WERI-Rb-1 (cell line): ENCODE data around the gene DPYSL4.

ENCODE experiments used
- DNase-seq: peaks from one replicate; pipeline ENCODE4 v3.0.0-alpha.2; 2020
- H3K27ac ChIP-seq: fragments of 250-450 bp; sonication (Bioruptor Pico); 2 replicates; pipeline ENCODE4 v1.5.1; 2020; ENCODE audit warnings: mild to moderate bottlenecking, moderate library complexity
- H3K27me3 ChIP-seq: fragments of 250-450 bp; sonication (Bioruptor Pico); 2 replicates; pipeline ENCODE4 v1.5.1; 2021; ENCODE audit warnings: mild to moderate bottlenecking, low read depth, moderate library complexity; ENCODE audit not compliant: insufficient read depth, severe bottlenecking
- H3K36me3 ChIP-seq: fragments of 250-450 bp; sonication (Bioruptor Pico); 2 replicates; pipeline ENCODE4 v1.5.1; 2020; ENCODE audit warnings: mild to moderate bottlenecking, moderate library complexity
- H3K4me3 ChIP-seq: 2 replicates; pipeline ENCODE4 v1.5.1; 2011; ENCODE audit warnings: low read depth, mild to moderate bottlenecking, control low read depth, low read length
- H3K9me3 ChIP-seq: fragments of 250-450 bp; sonication (Bioruptor Pico); 2 replicates; pipeline ENCODE4 v1.5.1; 2021; ENCODE audit warnings: mild to moderate bottlenecking, moderate library complexity; ENCODE audit not compliant: severe bottlenecking
- TF ChIP-seq, protein P1 (sequence below): IDR thresholded peaks from 2 replicates; pipeline ENCODE4 v1.5.1; 2011; ENCODE audit warnings: low read depth, mild to moderate bottlenecking, control low read depth, inconsistent platforms, low read length

The DPYSL4 gene

GRCh38 chr10:132189016-132189415, 2.3 kb downstream of the DPYSL4 start:
- TF ChIP-seq, protein P1, sequence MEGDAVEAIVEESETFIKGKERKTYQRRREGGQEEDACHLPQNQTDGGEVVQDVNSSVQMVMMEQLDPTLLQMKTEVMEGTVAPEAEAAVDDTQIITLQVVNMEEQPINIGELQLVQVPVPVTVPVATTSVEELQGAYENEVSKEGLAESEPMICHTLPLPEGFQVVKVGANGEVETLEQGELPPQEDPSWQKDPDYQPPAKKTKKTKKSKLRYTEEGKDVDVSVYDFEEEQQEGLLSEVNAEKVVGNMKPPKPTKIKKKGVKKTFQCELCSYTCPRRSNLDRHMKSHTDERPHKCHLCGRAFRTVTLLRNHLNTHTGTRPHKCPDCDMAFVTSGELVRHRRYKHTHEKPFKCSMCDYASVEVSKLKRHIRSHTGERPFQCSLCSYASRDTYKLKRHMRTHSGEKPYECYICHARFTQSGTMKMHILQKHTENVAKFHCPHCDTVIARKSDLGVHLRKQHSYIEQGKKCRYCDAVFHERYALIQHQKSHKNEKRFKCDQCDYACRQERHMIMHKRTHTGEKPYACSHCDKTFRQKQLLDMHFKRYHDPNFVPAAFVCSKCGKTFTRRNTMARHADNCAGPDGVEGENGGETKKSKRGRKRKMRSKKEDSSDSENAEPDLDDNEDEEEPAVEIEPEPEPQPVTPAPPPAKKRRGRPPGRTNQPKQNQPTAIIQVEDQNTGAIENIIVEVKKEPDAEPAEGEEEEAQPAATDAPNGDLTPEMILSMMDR, result 0 out of 2 replicates have a peak, but pooled peaks have one; percentile 17
- Histone ChIP-seq H3K36me3 (peaks cover 34% of the 10 kb centered on the region), H3K27ac (peak overlapping the region; percentile 71), H3K4me3 (peak overlapping the region; percentile 93), H3K9me3 (no peaks in the 10 kb centered on the region), H3K27me3 (no peaks in the 10 kb centered on the region)
- peak; percentile 77 for DNase-seq

GRCh38 chr10:132189810-132190422, 3.2 kb downstream of the DPYSL4 start:
- Histone ChIP-seq H3K27me3 (no peaks in the 10 kb centered on the region), H3K9me3 (no peaks in the 10 kb centered on the region), H3K27ac (peak overlapping the region; percentile 71), H3K36me3 (peaks cover 42% of the 10 kb centered on the region), H3K4me3 (no peak overlapping the region)
- TF ChIP-seq, protein P1, result no peak
- DNase-seq, result no peak

DNA sequence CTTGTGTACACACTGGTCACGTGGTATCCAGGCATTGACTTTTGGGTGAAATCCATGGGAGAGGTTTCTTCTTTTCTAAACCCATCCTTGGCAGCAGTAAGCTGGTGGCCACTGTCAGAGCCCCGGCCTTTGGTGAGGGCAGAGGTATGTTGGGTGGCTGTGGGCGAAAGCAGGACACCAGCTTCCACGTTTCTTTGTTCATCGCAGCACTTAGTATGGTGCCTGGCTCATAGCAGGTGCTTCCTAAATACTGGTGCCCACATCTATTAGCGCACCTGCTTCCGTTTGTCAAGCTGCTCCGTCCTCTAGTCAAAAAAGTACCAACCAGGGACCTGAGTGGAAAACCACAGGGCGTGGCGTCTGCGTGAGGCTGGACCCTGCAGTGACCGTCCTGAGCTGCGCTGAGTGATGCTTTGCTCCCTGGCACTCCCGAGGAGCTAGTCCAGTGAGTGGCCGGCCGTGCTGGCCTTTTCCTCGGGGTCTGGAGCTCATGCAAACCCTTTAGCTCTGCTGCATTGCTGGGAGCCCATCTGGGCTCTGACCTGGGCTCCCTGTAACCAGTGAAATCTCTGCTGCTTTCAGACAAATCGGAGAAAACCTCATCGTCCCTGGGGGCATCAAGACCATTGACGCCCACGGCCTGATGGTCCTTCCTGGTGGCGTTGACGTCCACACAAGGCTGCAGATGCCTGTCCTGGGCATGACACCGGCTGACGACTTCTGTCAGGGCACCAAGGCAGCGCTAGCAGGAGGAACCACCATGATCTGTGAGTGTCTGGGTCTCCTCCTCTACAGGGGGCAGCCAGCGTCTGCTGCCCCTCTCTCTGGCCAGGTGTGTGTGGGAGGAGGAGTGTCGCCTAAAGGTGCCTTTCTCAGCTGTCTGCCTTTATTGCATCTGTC, 5.6 kb downstream of the DPYSL4 start:
- no peak for DNase-seq
- H3K9me3 ChIP-seq, result no peaks in the 10 kb centered on the region
- TF ChIP-seq, protein P1, result no peak
- H3K27me3 ChIP-seq, result no peaks in the 10 kb centered on the region
- peaks cover 66% of the 10 kb centered on the region for H3K36me3 ChIP-seq
- no peak overlapping the region for H3K27ac ChIP-seq
- H3K4me3 ChIP-seq, result no peak overlapping the region

DNA sequence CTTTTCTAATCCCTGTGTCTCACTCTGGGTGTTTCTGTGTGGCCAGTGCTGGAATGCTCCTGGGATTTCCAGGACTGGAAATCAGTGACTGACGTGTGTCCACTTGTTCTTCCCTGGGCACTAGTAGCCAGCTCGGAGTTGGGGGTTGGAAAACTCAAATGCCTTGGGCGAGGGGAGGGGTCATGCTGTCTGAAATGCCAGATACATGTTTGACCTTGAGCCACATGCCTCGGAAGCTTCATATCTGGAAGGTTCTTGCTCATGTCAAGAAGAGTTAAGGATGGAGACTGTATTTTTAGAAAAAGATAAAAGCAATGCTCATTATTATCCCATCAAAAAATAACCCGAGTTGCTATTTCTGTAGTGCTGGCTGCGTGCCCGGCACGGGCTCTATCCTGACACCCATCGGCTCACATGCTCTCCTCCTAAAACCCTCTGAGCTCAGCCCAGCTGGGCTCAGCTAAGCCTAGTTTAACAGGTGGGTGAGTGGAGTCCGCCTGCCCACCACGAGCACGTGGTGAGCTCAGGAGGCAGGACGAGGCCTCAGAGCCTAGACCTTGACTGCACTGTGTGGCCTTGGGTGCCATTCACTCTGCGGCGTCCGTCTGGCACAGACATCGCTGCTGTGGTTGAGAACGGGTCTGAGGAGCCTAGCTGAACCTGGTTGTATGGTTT, 6.4 kb downstream of the DPYSL4 start:
- DNase-seq, result peak; percentile 41
- Histone ChIP-seq H3K36me3 (peaks cover 74% of the 10 kb centered on the region), H3K9me3 (no peaks in the 10 kb centered on the region), H3K27me3 (no peaks in the 10 kb centered on the region), H3K27ac (no peak overlapping the region), H3K4me3 (no peak overlapping the region)
- TF ChIP-seq, protein P1, result no peak

GRCh38 chr10:132193907-132194552, 7.3 kb downstream of the DPYSL4 start:
- Histone ChIP-seq H3K27ac (no peak overlapping the region), H3K27me3 (no peaks in the 10 kb centered on the region), H3K4me3 (no peak overlapping the region), H3K36me3 (peaks cover 83% of the 10 kb centered on the region), H3K9me3 (no peaks in the 10 kb centered on the region)
- peak; percentile 4 for DNase-seq
- TF ChIP-seq, protein P1, result no peak
